ENCODE measurements around the gene SLC8A2. TPM values are rescaled to one million over a fixed set of nuclear protein-coding genes. Genes with fewer than 3 reads are reported as not detected.

The SLC8A2 gene, protein sequence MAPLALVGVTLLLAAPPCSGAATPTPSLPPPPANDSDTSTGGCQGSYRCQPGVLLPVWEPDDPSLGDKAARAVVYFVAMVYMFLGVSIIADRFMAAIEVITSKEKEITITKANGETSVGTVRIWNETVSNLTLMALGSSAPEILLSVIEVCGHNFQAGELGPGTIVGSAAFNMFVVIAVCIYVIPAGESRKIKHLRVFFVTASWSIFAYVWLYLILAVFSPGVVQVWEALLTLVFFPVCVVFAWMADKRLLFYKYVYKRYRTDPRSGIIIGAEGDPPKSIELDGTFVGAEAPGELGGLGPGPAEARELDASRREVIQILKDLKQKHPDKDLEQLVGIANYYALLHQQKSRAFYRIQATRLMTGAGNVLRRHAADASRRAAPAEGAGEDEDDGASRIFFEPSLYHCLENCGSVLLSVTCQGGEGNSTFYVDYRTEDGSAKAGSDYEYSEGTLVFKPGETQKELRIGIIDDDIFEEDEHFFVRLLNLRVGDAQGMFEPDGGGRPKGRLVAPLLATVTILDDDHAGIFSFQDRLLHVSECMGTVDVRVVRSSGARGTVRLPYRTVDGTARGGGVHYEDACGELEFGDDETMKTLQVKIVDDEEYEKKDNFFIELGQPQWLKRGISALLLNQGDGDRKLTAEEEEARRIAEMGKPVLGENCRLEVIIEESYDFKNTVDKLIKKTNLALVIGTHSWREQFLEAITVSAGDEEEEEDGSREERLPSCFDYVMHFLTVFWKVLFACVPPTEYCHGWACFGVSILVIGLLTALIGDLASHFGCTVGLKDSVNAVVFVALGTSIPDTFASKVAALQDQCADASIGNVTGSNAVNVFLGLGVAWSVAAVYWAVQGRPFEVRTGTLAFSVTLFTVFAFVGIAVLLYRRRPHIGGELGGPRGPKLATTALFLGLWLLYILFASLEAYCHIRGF
- not detected in 2 replicates for total RNA-seq
- total RNA-seq (2013): not detected
- 0.07 TPM in 1 of 2 replicates, not detected in the other for polyA plus RNA-seq
- polyA minus RNA-seq: not detected in 2 replicates

- intact Hi-C loops (cut with micrococcal nuclease): no loop called here
- H4K20me1 ChIP-seq (ENCODE audit: control insufficient read depth, insufficient read depth, low read length, poor library complexity, severe bottlenecking): no peaks in the 10 kb centered on the region
- H3K4me3 ChIP-seq (ENCODE audit: control extremely low read depth in 1 of 5, extremely low read depth in 1 of 5, insufficient read depth in 1 of 5, low read depth in 2 of 5, low read length in 4 of 5): no peak within 1 kb of the TSS
- H3K9me3 ChIP-seq (ENCODE audit: control extremely low read depth in 1 of 3, control insufficient read depth in 2 of 3, insufficient read depth in 1 of 3, low read length in 2 of 3): peaks cover 0 to 9% (median 0%) of the 10 kb centered on the region in 3 donors
- DNase-seq (peak; percentile 58), ATAC-seq (ENCODE audit: low read depth) (no peak)
- CTCF ChIA-PET: interaction anchor here (0.6 to 1.6 kb wide), 2 partner anchors 11 to 12 kb away, joined by 4 to 6 read pairs; partner anchors contain the start of gene KPTN
- 17% methylated on average over 8 of the region's 29 CpGs for WGBS (ENCODE audit: insufficient coverage)
- TF ChIP-seq CTCF (IDR thresholded peaks at IDR 0.05) (no peak), EZH2 (IDR thresholded peaks at IDR 0.05; ENCODE audit: borderline replicate concordance, insufficient read depth, low read depth, low read length, poor library complexity, severe bottlenecking) (no peak)
- peaks cover 12 to 19% of the 10 kb centered on the region in 2 donors for H3K4me1 ChIP-seq (ENCODE audit: control insufficient read depth in 2 of 2, insufficient read depth in 2 of 2, low read length in 2 of 2)
- no peak within 1 kb of the TSS for H3K9ac ChIP-seq (ENCODE audit: low read length)
- peak within 1 kb of the TSS; percentile 65 for H3K4me2 ChIP-seq (replicated peaks; ENCODE audit: low read depth, low read length, poor library complexity, severe bottlenecking)
- Mint-ChIP-seq H3K4me3 (peak within 1 kb of the TSS; percentile 59), H3K27ac (no peak within 1 kb of the TSS), H3K27me3 (peaks cover 42% of the 10 kb centered on the region), H3K9me3 (ENCODE audit: insufficient read depth) (no peaks in the 10 kb centered on the region), H3K4me1 (peaks cover 8% of the 10 kb centered on the region)
- H3K27me3 ChIP-seq (replicated peaks in 1 of 4; ENCODE audit: control extremely low read depth in 1 of 4, control insufficient read depth in 3 of 4, insufficient read depth in 4 of 4, low read length in 3 of 4): peaks cover 0 to 54% (median 24%) of the 10 kb centered on the region in 4 experiments
- H3K79me2 ChIP-seq (ENCODE audit: control insufficient read depth, insufficient read depth, low read length): no peaks in the 10 kb centered on the region
- peak within 1 kb of the TSS; percentile 16 for H2AFZ ChIP-seq (ENCODE audit: insufficient read depth, low read depth, low read length, poor library complexity, severe bottlenecking)
- H3K36me3 ChIP-seq (replicated peaks in 1 of 2; ENCODE audit: control extremely low read depth in 1 of 2, control insufficient read depth in 1 of 2, extremely low read depth in 1 of 2, insufficient read depth in 2 of 2, low read length in 1 of 2): no peaks in the 10 kb centered on the region
- POLR2A ChIA-PET: interaction anchor here (0.7 kb wide), 1 partner anchor 31 kb away, joined by 3 read pairs; no protein-coding TSS in a partner anchor
- H3K27ac ChIP-seq (ENCODE audit: low read length in 2 of 2): no peak within 1 kb of the TSS
These were observed at the start of gene SLC8A2 for GRCh38 chr19:47471733-47472457. TSS of gene SLC8A2 (minus strand) at chr19:47471893. CDS start at chr19:47466403, 5,490 bp downstream.
